Ureter (tissue), 1 donor: ENCODE results near the gene EPS8L3. TPM values are rescaled to one million over a fixed set of nuclear protein-coding genes. Genes with fewer than 3 reads are reported as not detected.
"Not testable (repeated sequence)": the region's sequence is repeated elsewhere in the genome, so short reads cannot be mapped to it uniquely, and the experiment has no call there.

Source experiments
- DNase-seq: peaks from one replicate; pipeline ENCODE4 v3.0.0-alpha.2; 2020; ENCODE audit warnings: low spot score
- total RNA-seq: library from RNA; stranded (reverse); gene quantifications from one replicate; pipeline ENCODE4 v1.2.4, GENCODE V29; 2023
- donor health status: DM: yes; HTN: yes; CAD: no.

Gene EPS8L3
- total RNA-seq, 1 donor from 2014 or later: 0.55 TPM

DNA sequence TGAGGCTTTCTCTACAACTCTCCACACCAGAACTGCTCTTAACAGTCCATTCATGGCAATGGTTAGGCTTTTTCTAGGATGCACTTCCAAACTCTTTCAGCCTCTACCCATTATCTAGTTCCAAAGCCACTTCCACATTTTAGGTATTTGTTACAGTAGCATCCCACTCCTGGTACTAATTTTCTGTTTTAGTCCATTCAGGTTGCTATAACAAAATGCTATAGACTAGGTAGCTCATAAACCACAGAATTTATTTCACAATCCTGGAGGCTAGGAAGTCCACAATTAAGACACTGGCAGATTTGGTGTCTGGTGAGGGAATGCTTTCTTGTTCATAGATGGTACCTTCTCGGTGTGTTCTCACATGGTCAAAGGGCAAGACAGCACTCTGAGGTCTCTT lies 17.3 kb upstream of the EPS8L3 start:
- no peak for DNase-seq

DNA sequence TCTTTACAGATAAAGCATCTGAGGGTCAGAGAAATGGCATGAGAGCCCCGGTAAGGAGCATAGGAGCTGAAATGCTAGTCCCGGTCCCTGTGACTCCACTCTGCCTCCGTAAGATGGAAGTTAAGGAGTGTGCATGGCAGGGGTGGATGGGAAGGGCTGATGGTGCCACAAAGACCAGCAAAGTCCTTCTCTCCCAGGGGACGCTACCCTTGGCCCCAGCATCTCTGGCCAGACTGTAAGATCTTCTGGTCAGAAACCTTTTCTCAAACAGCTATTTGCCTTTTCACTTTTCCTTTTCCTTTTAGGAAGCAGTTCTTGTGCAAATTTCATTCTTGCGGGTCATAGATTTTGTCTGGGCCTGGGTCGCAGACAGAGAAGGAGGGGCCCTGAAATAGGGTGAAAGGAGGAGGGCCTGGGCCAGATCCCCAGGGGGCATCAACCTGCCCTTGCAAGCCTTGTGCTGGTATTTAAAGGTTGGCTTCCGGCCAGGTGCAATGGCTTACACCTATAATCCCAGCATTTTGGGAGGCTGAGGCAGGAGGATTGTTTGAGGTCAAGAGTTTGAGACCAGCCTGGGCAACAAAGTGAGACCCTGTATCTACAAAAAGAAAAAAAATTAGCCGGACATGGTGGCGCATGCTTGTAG lies 14.4 kb upstream of the EPS8L3 start:
- DNase-seq: no peak

DNA sequence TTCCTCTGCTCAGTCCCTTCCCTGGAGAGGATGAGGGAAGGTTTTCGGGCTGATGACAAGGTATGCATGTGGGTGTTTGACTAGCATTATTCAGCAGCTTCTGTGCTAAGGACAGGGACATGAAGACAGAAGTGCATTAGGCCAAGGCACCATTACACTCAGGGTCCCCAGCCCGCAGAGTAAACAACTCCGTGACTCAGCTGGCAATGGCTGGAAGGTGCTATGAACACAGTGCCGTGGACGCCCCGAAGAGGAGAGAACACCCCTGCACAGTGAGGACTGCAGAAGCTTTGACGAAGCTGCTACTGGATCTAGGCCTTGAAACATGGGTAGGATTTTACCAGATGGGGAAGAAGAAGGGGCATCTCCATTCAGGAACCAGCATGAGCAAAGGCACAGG lies 13.7 kb upstream of the EPS8L3 start:
- no peak for DNase-seq

DNA sequence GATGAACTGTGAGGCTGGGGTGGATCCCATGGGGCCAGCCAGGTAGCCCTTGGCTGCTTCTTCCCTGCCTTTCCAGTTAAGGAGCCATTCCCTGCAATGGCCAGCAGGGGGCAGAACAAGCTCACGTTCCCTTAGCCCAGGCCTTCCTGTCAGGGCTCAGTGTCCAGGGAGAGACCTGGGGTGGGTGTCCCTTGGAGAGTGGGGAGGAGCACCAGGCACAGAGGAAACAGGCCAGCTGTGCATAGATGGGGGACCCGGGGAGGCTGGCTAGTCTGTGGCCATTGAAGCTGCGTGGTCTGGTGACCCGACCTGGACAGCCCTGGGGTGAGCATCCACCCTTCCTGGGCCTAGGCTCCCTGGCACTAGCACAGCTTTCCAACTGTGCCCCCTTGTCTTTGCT lies 13.2 kb upstream of the EPS8L3 start:
- DNase-seq: peak; percentile 84

DNA sequence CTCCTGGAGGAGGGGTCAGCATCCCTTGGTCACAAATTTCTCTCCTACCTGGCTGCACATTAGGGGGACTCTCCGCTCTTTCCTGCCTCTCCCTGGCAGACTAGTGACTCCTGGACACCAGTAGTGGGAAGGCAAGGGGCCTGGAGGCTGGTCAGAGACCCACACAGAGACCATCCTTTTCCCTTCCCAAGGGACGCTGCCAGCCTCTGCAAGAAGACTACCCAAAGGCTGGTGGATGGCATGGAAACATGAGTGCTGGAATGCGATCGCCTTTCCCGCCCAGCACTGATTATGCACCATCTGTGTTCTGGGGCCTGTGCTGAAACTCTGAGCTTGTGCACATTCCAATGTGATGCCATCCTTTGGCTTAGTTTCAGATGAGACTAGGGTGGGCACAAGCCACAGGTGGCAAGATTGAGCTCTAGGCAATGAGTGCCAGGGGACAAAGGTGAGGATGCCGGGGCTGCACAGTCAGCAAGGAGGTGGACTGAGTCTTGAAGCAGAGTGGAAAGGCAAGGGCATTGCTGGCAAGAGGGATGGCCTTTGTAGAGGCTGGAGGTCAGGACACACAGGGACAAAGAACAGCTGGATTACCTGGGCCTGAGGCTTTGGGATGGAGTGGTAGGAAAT lies 12.6 kb upstream of the EPS8L3 start:
- DNase-seq: no peak

DNA sequence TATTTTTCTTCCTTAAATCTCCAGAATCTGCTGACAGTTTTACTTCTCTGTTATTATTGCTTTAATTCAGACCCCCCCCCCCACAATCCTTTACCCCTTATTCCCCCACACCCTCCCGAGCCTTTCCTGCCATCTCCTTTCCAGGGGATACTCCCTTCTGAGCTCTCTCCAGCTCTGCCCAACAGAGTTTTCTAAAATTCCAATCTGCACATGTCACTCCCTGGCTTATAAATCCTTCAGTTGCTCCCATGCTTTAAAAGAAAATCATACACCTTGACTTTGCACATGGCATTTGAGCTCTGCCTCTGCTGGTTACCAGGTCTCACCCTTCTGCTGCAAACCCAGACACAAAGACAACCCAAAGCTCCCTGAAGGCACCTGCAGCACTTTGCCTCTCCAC lies 11.7 kb upstream of the EPS8L3 start:
- DNase-seq: no peak

DNA sequence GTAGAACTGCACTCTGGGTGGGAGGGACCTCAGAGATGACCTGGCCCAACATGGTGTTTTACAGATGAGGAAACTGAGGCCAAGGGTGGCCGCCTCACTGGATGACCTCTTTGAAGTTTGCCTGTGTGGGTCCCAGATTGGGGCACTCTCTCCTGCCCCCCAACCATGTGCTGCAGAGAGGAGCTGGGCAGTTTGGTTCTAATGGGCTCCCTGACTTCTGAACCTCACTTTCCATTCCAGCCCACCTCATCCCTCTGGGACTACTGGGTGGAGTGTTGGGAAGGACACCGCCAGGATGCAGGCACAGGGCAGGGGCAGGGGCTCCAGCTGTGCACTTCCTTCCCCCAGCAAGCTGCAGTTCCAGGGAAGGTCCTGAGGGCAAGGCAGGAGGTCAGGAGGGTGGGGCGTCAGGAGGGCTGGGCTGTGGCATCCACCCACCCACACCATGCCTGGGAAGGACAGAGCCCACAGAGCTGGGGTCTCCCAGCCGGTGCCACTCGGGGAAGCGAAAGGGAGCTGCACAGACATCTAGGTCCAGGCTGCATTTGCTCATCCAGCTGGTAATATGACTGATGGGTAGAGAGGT lies 10.3 kb upstream of the EPS8L3 start:
- no peak for DNase-seq

DNA sequence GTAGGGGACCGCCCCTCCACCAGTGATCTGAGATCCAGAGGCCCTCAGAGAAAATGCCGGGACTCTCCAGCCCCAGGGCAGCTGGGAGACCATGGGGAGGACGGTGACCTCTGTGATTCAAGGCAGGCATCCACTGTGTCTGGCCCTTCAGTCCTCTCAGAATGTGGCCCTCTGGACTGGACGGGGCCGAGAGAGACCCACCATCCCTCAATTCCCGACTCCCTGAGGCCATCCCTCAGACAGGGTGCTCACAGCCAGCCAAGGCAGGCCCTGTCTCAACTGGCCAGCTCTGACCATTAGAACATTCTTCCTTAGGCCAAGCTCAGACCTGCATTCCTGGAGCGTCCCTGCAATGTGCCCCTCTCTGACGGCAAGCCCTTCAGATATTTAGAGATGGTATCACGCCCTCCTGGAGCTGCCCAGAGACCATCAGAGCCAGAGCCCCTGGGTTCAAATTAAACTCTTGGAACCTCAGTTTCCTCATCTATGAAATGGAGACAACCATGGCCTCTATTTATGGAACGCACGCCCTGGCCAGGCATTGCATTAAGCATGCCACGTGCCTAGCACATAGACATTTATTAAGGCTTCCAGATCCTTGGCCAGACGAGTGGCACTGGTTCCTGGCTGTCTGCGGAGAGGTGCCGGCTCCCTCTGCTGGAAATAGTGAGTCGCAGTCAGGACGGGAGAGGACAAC lies 9.6 kb upstream of the EPS8L3 start:
- peak; percentile 88 for DNase-seq

DNA sequence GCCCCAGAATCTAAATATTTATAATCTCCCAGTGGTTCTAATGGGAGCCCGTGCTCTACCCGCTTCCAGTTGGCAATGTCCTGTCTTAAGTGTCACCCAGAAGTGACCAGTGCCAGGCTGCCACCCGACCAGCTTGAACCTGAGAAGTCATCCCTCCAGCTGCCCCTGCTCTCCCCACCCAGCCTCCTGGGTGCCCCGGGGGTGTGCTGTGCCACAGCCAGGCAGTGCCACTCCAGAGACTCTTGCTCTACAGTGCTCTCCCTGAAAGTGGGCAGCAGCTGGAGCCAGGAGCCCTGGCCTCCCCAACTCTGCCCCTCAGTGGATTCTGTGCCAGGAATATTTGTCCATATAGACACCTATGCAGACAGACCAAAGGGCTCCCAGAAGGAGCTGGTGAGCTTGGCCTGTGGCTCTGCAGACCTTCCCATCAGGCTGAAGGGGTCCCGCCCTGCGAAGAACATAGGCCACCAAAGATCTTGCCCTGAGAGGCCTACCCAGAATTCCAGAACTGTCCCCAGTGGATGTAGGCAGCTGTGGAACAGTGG lies 9.0 kb upstream of the EPS8L3 start:
- no peak for DNase-seq

DNA sequence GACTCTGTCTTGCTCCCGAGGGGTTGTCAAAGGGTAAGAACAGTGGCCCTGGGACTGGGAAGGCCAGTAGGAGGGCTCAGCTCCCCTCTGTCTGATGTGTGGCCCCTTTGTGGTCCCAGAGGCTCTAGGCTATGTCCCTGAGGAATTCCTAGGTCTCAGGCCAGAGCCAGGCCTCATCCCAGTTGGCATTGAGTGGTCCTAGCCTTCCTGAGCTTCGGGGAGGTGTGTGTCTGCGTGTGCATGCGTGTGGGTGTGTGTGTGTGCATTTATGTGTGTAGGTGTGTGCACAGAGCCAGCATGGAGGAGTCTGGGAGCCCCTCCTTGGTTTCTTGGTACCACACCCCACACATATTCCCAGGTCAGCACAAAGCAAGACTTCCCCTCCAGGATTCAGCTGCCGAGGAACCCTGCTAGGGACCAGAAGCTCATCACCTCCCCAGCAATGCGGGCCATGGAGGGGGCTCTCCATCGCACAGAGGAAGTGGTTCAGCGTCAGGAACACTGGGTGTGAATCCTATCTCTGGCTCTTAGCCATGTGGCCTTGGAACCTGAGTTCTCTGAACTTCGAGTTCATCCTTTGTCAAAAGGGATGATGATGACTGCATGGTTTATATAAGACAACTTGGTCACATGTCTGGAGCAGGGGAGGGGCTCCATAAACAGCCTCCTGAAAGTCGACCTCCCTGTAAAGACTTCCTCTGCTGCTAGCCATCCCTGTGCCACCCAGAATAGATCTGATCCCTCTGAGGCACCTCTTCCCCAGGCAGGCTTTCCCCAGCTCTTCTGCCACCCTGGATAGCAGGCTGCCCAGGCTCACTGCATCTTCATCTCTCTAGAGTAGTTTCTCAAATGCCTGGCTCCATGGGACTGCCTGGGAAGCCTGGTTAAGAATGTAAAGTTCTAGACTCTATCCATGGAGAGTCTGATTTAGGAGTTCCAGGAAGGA lies 8.3 kb upstream of the EPS8L3 start:
- no peak for DNase-seq

DNA sequence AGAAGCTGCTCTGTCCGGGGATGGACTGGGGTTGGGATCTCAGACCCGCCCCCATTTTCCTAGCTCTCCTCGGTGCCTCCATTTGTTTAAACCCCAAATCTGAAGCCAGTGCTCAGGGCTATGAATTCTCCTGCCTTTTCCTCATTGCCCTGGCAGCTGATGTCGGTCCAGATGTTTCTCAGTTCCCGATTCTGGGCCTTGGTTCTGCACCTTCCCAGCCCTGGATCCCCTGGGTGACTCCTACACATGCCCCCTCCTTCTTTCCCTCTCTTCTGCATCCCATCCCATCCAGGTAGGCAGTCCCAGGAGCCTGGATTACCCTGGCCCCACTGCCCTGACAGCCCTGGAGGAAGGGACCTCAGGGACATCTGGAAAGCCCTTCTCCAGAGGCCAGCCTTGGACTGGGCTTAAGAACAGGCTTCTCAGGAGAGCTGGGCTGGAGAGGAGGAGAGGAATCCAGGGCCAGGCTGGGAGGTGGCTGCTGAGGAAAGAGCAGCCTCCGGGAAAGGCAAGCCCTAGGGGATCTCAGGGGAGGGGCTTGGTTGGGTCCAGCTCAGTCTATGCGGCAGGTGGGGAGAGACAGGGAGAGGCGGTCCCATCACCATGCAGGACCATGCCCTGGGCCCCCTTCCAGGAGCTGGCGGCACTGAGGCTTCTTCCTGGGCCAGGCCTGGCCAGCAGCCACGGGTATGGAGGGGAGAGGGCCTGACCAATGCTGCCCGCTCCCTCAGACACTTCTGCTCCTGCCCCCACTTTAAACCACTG lies 6.8 kb upstream of the EPS8L3 start:
- DNase-seq: no peak

DNA sequence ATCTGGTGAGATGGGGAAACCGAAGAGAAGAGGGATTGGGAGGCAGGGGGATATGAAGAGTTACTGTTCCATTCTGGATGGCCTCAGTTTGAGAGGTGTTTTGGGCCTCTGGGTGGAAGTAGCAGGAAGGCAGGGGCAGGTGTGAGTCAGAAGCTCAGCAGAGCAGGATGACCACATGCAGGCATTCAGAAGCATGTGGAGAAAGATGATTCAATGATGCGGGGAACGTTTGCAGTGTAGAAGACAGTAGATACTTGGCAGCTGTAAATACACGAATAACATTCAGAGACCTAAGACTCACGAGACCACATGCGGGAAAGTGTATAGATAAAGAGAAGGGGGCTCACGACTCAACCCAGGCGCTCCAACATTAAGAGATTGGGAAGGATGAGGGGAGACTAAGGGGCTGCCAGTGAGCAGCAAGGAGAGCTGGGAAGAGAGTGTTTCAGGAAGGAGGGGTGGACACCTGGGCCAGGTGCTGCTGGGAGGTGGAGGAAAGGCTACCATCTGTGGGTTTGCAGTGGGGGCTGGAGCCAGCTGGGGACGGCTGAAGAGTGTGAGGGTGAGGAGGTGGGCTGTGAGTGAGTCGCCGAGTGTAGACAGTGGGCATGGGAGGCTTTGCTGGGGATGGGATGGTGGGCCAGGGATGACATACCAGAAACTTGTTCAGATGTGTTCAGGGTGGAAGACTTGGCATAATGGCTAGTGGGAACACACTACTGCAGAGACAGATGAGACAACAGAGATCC lies 5.8 kb upstream of the EPS8L3 start:
- DNase-seq: no peak

DNA sequence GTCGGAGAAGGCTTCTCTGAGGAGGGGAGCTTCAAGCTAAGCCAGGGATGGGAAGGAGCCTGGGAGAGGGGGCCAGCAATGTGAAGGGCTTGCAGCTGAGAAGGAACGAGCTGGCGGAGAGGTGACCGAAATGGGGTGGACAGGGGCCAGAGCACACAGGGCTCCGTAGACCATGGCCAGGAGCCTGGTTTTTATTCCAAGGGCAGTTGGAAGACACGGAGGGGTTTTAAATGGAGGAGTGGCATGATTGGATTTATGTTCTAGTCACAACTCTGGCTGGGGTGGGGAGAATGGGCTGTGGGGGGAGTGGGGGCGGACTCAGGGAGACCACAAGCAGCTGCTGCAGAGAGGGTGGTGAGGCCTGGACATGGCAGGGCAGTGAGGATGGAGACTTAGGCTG lies 5.1 kb upstream of the EPS8L3 start:
- no peak for DNase-seq

DNA sequence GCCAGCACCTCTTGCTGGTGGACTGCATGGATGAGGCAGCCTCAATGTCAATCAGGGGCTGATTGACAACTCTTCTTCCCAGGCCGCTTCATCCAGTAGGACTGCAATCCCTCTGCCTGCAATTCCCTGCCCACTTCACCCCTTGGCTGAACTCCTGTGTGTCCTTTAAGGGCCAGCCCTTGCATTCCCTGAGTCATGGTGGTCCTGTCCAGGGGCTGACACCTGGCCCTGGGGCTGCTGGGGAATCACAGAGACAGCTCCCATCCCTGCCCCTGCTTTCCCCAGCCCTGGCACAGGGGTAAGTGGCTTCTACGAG lies 4.6 kb upstream of the EPS8L3 start:
- no peak for DNase-seq

DNA sequence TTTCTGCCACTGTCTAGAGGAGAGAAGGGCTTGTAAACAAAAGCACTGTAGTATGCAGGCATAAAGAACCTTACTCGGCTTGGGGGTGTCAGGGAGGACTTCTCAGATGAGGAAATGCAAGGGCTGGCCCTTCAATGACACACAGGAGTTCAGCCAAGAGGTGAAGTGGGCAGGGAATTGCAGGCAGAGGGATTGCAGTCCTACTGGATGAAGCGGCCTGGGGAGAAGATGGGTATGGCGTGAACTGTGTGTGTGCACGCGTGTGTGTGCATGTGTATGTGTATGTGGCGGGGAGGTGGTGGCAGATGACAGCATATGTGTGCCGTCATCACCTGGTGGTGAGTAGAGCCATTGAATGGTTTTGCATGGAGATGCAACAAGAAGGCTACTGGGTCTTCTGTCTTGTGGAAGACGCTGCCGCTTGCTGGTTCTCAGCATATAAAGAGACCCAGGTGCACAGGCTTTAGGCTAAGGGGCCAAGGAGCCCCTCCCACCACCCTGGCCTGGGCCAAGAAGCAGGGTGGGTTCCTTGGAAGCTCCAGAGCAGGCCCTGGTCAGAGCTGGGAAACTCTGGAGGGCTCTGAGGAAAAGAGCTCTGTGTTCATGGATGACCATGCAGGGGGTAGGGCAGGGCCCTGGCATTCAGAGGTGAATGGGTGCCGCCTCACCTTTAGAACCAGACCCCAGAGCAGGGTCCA lies 4.1 kb upstream of the EPS8L3 start:
- no peak for DNase-seq

DNA sequence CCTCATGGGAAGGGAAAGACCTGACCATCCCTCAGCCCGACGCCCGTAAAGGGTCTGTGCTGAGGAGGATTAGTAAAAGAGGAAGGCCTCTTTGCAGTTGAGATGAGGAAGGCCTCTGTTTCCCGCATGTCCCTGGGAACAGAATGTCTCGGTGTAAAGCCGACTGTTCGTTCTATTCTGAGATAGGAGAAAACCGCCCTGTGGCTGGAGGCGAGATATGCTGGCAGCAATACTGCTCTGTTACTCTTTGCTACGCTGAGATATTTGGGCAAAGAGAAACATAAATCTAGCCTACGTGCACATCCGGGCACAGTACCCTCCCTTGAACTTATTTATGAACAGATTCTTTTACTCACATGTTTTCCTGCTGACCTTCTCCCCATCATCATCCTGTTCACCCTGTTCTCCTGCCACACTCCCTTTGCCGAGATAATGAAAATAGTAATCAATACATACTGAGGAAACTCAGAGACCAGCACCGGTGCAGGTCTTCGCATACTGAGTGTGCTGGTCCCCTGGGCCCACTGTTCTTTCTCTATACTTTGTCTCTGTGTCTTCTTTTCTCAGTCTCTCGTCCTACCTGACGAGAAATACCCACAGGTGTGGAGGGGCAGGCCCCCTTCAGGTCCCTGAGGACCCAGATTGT lies 3.4 kb upstream of the EPS8L3 start:
- DNase-seq: not testable (repeated sequence)

DNA sequence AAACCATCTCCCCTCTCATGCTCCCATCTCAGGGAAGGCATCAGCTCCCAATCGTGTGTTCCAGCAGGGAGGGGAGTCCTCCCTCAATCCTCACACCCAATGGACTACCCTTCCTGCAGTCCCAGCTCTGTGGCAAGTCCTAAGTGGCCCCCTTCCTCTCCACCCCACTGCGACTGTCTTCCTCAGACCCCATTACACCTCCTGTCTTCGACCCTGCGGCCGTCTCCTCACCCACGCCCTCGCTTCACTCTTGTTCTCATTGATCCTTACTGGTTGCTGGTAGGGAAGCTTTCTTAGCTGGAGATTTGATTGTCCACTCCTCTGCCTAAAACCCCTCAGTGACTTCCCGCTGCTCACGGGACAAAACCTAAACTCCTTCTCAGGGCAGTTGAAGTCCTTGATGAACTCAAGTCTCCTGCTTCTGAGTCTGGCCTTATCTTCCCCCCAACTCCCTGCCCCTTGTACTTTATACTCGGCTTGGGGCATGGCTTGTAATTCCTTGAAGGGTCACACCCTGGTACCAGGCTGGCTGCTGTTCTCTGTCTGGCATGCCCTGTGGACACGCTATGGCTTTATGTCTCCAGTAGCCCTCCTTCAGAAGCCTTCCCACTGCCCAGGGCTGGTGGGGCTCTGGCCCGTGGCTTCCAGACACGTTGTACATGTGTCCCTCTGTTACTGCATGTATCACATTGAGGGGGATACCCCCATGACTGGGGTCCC lies 2.3 kb upstream of the EPS8L3 start:
- DNase-seq: peak; percentile 38

DNA sequence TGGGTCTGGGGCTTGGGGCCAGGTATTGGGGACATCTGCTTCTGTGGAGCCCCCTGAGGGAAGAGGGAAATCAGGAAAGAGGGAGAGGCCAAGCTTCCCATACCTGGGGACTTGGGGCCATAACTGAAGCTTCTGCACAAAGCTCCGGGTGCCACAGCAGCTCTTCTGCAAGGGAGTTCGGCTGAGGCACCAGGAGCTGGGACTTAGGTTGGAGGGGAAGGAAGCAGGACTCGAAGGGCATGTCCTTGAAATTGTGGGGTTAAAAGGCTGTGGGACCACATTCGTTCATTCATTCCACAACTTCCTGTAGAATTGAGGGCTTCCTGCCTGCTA lies 1.7 kb upstream of the EPS8L3 start:
- no peak for DNase-seq
